OCI-LY3 (cell line): ENCODE data around the gene MMP8.

ENCODE experiments used
- H2AFZ ChIP-seq: fragments of 200-600, 300-600 bp; shearing (Covaris generic); 2 replicates; pipeline ENCODE4 v1.6.0; 2014; ENCODE audit warnings: antibody characterized with exemption, low read depth, low read length
- H3K27ac ChIP-seq: fragments of 200-600, 300-600 bp; sonication (generic); 2 replicates; pipeline ENCODE4 v1.5.1; 2014; ENCODE audit warnings: mild to moderate bottlenecking, low read length, moderate library complexity, mixed read lengths
- H3K27me3 ChIP-seq: fragments of 200-600, 300-600 bp; sonication (generic); 2 replicates; pipeline ENCODE4 v1.6.1; 2014; ENCODE audit warnings: low read depth, low read length, mixed read lengths
- H3K36me3 ChIP-seq: fragments of 200-600, 300-600 bp; sonication (generic); replicated peaks from 2 replicates; pipeline ENCODE3; 2014; ENCODE audit warnings: low read depth, low read length, mixed read lengths
- H3K4me1 ChIP-seq: fragments of 300-600, 200-600 bp; sonication (generic); 2 replicates; pipeline ENCODE4 v1.6.1; 2014; ENCODE audit warnings: low read length, mixed read lengths
- H3K4me2 ChIP-seq: fragments of 200-600, 300-600 bp; sonication (generic); 2 replicates; pipeline ENCODE4 v1.6.1; 2014; ENCODE audit warnings: low read length, mixed read lengths
- H3K4me3 ChIP-seq: fragments of 300-600, 200-600 bp; sonication (generic); 2 replicates; pipeline ENCODE4 v1.5.1; 2014; ENCODE audit warnings: antibody characterized with exemption, mild to moderate bottlenecking, low read length, moderate library complexity
- H3K79me2 ChIP-seq: fragments of 300-600, 200-600 bp; shearing (Covaris generic); 2 replicates; pipeline ENCODE4 v1.6.1; 2014; ENCODE audit warnings: mild to moderate bottlenecking, low read length, mixed read lengths
- H3K9ac ChIP-seq: fragments of 300-600, 200-600 bp; shearing (Covaris generic); 2 replicates; pipeline ENCODE4 v1.6.0; 2014; ENCODE audit warnings: mild to moderate bottlenecking, low read length, moderate library complexity
- H3K9me3 ChIP-seq: fragments of 200-600, 300-600 bp; shearing (Covaris generic); 2 replicates; pipeline ENCODE4 v1.6.1; 2014; ENCODE audit warnings: low read length, mixed read lengths; ENCODE audit not compliant: insufficient read depth
- H4K20me1 ChIP-seq: fragments of 200-600, 300-600 bp; sonication (generic); 2 replicates; pipeline ENCODE4 v1.6.1; 2016; ENCODE audit warnings: low read length, mixed read lengths; ENCODE audit not compliant: insufficient read depth
- EZH2phosphoT487 ChIP-seq: fragments of 200-600 bp; shearing (Covaris generic); IDR thresholded peaks from 2 replicates; pipeline ENCODE4 v1.6.1; 2018; ENCODE audit warnings: antibody characterized with exemption, mixed run types, low read depth
- TF ChIP-seq, protein P1 (sequence below): fragments of 200-600, 300-600 bp; sonication (generic); IDR thresholded peaks from 2 replicates; pipeline ENCODE4 v1.5.1; 2014; ENCODE audit warnings: antibody characterized with exemption, low read length, low read depth

The MMP8 gene, protein sequence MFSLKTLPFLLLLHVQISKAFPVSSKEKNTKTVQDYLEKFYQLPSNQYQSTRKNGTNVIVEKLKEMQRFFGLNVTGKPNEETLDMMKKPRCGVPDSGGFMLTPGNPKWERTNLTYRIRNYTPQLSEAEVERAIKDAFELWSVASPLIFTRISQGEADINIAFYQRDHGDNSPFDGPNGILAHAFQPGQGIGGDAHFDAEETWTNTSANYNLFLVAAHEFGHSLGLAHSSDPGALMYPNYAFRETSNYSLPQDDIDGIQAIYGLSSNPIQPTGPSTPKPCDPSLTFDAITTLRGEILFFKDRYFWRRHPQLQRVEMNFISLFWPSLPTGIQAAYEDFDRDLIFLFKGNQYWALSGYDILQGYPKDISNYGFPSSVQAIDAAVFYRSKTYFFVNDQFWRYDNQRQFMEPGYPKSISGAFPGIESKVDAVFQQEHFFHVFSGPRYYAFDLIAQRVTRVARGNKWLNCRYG

DNA sequence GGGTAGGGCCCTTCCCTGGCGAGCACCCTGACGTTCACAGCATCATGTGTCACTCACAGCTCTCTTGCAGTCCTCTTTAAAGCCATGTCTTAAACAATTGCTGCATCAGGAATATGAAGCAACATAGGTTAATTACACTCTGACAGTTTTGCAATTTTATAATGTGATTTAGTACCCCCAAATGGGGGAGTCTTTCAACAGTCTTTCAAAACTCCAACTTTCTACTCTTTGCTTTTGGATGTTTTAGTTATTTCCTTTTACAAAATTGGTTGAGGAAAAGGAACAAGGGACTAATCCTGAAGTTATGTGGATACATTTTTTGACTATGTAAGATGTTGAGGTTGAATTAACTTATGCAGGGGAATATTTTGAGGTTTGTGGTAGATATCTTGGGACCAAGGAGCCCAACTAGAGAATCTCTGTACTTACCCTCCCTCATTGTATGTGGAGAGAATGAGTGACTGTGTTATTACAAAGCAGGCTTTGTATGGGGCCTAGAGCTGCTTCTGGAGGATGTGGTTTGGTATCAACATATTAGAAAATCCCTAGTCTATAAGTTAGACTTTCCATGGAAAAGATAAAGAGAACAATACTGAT is at the start of gene MMP8:
Gene MMP8, minus strand, starts transcription at position 51 of the 597 bp plus-strand sequence. CDS start 99 bp downstream, outside the sequence.
- H4K20me1 ChIP-seq = no peaks in the 10 kb centered on the region
- no peak within 1 kb of the TSS for H3K9ac ChIP-seq
- H3K9me3 ChIP-seq = no peaks in the 10 kb centered on the region
- H3K79me2 ChIP-seq = no peaks in the 10 kb centered on the region
- no peaks in the 10 kb centered on the region for H3K36me3 ChIP-seq
- no peaks in the 10 kb centered on the region for H3K4me1 ChIP-seq
- H3K4me3 ChIP-seq = no peak within 1 kb of the TSS
- H3K27ac ChIP-seq = no peak within 1 kb of the TSS
- TF ChIP-seq EZH2phosphoT487 = no peak
- TF ChIP-seq, protein P1, sequence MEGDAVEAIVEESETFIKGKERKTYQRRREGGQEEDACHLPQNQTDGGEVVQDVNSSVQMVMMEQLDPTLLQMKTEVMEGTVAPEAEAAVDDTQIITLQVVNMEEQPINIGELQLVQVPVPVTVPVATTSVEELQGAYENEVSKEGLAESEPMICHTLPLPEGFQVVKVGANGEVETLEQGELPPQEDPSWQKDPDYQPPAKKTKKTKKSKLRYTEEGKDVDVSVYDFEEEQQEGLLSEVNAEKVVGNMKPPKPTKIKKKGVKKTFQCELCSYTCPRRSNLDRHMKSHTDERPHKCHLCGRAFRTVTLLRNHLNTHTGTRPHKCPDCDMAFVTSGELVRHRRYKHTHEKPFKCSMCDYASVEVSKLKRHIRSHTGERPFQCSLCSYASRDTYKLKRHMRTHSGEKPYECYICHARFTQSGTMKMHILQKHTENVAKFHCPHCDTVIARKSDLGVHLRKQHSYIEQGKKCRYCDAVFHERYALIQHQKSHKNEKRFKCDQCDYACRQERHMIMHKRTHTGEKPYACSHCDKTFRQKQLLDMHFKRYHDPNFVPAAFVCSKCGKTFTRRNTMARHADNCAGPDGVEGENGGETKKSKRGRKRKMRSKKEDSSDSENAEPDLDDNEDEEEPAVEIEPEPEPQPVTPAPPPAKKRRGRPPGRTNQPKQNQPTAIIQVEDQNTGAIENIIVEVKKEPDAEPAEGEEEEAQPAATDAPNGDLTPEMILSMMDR = no peak
- H3K4me2 ChIP-seq = no peak within 1 kb of the TSS
- H3K27me3 ChIP-seq = no peaks in the 10 kb centered on the region
- H2AFZ ChIP-seq = no peak within 1 kb of the TSS

DNA sequence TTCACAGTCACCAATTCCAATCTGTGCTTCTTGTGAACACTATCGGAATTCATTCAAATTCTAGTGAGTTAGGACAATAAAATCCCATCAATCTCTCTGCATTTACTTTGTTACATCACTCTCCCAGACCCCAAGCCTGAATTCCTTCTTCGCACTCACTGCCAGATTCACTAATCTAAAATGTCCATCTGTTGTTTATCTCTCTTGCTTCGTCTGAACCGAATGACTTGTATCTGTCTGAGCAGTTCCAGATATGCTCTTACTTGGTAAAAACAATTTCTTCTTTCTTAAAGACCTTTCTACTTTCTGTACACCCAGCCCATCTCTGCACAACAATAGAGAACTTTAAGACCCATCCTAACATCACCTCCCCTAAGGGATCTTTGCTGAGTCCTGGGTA is 48.6 kb upstream of the MMP8 start:
- Histone ChIP-seq H3K27me3 (no peaks in the 10 kb centered on the region), H3K36me3 (no peaks in the 10 kb centered on the region), H3K9ac (no peak overlapping the region), H3K27ac (no peak overlapping the region), H4K20me1 (no peaks in the 10 kb centered on the region), H3K4me2 (no peak overlapping the region), H3K4me3 (no peak overlapping the region), H2AFZ (no peak overlapping the region), H3K9me3 (no peaks in the 10 kb centered on the region), H3K79me2 (no peaks in the 10 kb centered on the region), H3K4me1 (no peaks in the 10 kb centered on the region)
- TF ChIP-seq EZH2phosphoT487 = no peak
- TF ChIP-seq, protein P1 = no peak

DNA sequence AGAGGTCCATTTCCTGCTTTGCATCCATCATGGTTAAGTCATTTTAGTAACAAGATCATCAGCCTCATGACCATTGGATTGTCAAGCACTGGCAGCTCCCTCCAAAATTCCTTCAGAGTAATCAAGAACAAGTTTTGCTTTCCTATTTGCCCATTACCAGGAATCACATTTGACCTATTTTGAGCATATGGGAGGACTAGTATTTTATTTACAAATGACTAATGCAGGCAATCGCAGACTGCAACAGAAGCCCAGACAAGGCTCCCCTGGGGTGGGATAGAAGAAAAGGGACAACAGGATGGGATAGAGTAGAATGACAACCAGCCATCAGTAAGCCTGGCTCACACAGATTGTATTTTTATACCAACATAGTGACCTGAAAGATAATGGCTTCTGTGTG is 46.6 kb upstream of the MMP8 start:
- H3K27ac ChIP-seq = no peak overlapping the region
- H3K4me2 ChIP-seq = no peak overlapping the region
- no peak overlapping the region for H3K9ac ChIP-seq
- no peaks in the 10 kb centered on the region for H3K27me3 ChIP-seq
- H2AFZ ChIP-seq = no peak overlapping the region
- H3K4me1 ChIP-seq = no peaks in the 10 kb centered on the region
- no peak overlapping the region for H3K4me3 ChIP-seq
- no peaks in the 10 kb centered on the region for H3K9me3 ChIP-seq
- no peaks in the 10 kb centered on the region for H3K36me3 ChIP-seq
- no peak for TF ChIP-seq EZH2phosphoT487
- TF ChIP-seq, protein P1 = no peak
- no peaks in the 10 kb centered on the region for H3K79me2 ChIP-seq
- no peaks in the 10 kb centered on the region for H4K20me1 ChIP-seq

DNA sequence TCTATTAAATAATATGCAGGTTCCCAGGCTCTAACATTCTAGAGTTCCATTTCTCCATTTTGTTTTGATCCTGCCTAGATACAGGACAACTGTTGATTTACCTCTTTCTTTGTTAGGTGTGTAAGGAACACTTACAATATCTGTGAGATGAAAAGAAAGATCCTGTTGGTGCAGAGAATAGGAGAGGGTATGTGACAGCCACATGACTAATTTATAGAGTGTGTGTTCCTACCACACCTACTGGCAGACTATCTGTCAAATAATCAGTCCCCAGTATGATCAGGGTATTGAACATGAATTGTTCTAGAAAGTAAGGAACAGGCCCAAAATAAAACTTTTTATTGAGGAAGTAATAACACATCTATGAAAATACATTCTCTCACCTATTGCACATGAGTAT is 45.4 kb upstream of the MMP8 start:
- Histone ChIP-seq H2AFZ (no peak overlapping the region), H3K27me3 (no peaks in the 10 kb centered on the region), H3K9me3 (no peaks in the 10 kb centered on the region), H3K36me3 (no peaks in the 10 kb centered on the region), H3K27ac (no peak overlapping the region), H3K4me2 (no peak overlapping the region), H3K4me1 (no peaks in the 10 kb centered on the region), H4K20me1 (no peaks in the 10 kb centered on the region), H3K4me3 (no peak overlapping the region), H3K9ac (no peak overlapping the region), H3K79me2 (no peaks in the 10 kb centered on the region)
- TF ChIP-seq, protein P1 = no peak
- no peak for TF ChIP-seq EZH2phosphoT487
